Measurements from ENCODE around the gene STRN4.
"Not testable (repeated sequence)": the region's sequence is repeated elsewhere in the genome, so short reads cannot be mapped to it uniquely, and the experiment has no call there.

STRN4 gene

GRCh38 chr19:46782355-46783019, 36.2 kb upstream of the STRN4 start:
- no peak overlapping the region for H3K4me3 ChIP-seq (ENCODE audit: low read depth, low read length)
- no peak for TF ChIP-seq CTCF (conservative IDR thresholded peaks at IDR 0.05; ENCODE audit: low read depth, low read length)
- DNase-seq (ENCODE audit: low read depth), result no peak

- not testable (repeated sequence) for DNase-seq (ENCODE audit: low read depth); H3K4me3 ChIP-seq (ENCODE audit: low read depth, low read length)
These were observed 31.9 kb upstream of the STRN4 start for GRCh38 chr19:46777956-46778645.

- no peak for DNase-seq (ENCODE audit: low read depth)
- H3K4me3 ChIP-seq (ENCODE audit: low read depth, low read length), result no peak overlapping the region
- no peak for TF ChIP-seq CTCF (conservative IDR thresholded peaks at IDR 0.05; ENCODE audit: low read depth, low read length)
These were observed 31.0 kb upstream of the STRN4 start for GRCh38 chr19:46776927-46777911.

GRCh38 chr19:46775642-46776258, 29.5 kb upstream of the STRN4 start:
- no peak for DNase-seq (ENCODE audit: low read depth)
- TF ChIP-seq CTCF (conservative IDR thresholded peaks at IDR 0.05; ENCODE audit: low read depth, low read length), result no peak
- no peak overlapping the region for H3K4me3 ChIP-seq (ENCODE audit: low read depth, low read length)

GRCh38 chr19:46773018-46773399, 26.8 kb upstream of the STRN4 start:
- no peak for TF ChIP-seq CTCF (conservative IDR thresholded peaks at IDR 0.05; ENCODE audit: low read depth, low read length)
- DNase-seq (ENCODE audit: low read depth), result no peak
- no peak overlapping the region for H3K4me3 ChIP-seq (ENCODE audit: low read depth, low read length)

GRCh38 chr19:46772170-46773017, 26.1 kb upstream of the STRN4 start:
- H3K4me3 ChIP-seq (ENCODE audit: low read depth, low read length), result no peak overlapping the region
- DNase-seq (ENCODE audit: low read depth), result no peak
- no peak for TF ChIP-seq CTCF (conservative IDR thresholded peaks at IDR 0.05; ENCODE audit: low read depth, low read length)

GRCh38 chr19:46768746-46769145, 22.5 kb upstream of the STRN4 start:
- not testable (repeated sequence) for DNase-seq (ENCODE audit: low read depth); H3K4me3 ChIP-seq (ENCODE audit: low read depth, low read length)

All from choroid plexus epithelial cell (primary cell).